Stimulated activated CD8-positive, alpha-beta memory T cell treated with anti-CD3 and anti-CD28 coated beads, Interleukin-2, amount 100 ng/mL, for 1 hour (primary cell): ENCODE measurements around the gene MPRIP.

Experiments used
- DNase-seq, 2 donors: peaks; one replicate each; pipeline ENCODE4 v3.0.0-alpha.2; 2020; ENCODE audit warnings: low read depth in 2 of 2

The MPRIP gene

DNA sequence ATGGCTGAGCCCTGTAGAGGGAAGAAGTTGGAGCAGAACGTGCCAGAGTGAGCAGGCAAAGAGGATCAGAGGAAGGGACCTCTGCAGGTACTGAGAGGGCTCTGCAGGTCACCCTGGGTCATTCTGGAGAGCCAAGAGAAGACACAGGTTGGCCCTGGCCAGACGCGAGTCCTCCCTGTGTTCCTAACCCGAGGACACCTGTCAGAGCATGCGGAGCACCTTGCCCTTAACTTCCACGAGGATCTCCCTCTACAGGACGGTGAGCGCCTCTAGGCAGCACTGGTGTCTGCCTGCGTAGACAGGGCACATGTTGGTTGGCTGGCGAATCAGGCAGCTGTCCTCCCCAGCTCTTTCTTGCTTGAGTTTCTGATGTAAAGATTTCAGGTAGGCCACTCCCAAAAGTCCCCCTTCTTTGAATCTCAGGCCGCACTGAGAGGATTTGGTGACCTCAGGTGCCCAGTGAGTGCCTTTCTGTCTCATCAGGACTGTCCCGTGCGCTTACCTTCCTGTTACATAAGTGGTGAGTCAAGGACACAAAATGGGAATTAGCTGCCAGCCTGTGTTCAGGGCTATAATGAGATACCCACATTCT, 45.3 kb downstream of the MPRIP start:
- DNase-seq = no peak

DNA sequence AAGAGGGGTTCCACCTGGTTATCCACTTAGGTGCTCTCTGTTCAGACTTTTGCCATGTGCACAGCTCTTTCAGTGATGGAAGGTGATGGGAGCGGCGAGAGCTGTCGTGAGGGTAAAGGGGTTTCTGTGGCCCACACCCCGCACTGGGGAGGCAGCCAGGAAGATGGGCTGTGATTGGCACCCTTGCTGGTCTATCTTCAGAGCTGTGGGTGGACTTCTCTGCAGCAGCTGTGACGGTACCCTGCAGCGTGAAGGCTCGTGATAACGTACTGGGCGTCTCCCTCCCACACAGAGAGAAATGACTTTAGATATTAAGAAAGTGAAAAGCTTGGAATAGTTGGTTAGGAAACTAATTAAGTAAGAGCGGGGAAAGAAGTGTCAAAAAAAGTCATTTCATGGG, 45.8 kb downstream of the MPRIP start:
- DNase-seq = no peak

DNA sequence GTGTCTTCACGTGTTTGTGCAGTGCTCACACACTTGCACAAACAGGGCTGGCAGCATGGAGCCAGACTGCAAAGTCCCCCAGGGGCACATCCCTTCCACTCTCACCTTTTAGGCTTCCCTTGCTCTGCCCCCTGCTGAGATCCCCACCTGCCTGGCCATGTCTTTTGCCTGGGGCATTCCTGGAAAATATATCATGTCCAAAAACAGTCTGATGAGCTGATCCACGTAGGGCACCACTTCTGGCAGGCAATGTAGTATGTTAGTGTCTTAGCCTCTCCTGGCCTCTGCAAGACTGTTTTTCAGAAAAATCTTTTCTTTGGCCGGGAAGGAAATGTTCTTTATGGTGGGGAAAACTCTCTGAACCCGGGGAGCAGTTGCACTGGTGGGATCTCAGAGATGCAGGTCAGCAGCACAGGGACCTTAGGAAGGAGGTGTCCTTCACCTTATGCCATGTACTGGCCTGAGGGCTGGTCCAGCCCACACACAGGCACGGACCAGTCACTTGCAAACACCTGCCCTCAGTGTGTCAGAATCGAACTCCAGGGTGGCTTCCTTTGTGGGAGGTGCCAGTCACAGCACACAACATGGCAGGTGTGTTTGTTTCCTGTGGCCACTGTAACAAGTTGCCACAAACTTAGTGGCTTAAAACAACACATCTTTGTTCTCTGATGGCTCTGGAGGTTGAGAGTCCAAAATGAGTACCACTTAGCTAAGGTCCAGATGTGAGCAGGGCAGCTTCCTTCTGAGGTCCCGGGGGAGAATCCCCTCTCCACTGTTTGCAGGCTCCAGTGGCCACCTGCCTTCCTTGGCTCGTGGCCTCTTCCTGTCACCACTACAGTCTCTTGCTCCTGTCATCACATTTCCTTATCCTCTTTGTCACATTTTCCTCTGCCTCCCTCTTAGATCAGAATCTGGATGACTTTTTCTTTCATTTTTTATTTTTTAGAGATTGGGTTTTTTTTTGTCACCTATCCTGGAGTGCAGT, 46.6 kb downstream of the MPRIP start:
- no peak for DNase-seq

DNA sequence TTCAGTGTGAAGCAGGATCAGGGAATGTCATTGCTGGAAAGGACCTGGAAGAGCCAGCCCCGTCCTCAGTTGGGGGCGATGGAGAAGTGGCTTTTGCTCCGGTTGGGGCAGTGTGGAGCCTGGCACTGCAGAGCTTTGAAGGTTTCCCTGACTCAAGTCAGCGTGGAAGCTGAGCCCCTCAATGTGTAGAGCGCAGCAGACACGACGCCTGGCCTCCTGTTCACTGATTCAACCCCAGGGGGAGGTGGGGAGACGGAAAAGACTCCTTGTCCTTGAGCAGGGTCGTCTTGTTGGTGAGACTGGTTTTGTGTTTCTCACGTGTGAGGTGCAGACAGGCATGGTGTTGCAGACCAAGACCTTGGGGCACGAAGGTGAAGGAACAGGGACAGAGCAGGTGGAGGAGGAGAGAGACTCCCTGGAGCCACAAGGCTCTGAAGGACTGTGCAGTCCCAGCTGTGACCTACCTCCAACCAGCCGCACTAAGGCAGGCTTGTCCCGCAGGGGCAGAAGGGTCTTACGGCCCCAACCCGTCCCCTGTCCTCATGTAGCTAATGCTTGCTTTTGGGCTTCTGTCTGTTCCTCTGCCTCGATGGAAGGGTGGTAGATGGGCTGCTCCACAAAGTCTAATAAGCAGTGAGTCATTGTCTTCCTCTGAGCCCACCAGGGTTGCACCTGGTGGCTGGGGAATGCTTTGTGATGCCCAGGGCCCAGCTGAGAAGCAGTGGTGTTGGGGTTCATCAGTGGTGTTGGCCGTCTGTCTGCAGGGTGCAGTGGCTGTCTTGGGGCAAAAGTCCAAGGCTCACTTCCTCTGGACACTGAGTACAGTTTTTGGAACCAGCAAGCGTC, 47.8 kb downstream of the MPRIP start:
- DNase-seq = no peak

DNA sequence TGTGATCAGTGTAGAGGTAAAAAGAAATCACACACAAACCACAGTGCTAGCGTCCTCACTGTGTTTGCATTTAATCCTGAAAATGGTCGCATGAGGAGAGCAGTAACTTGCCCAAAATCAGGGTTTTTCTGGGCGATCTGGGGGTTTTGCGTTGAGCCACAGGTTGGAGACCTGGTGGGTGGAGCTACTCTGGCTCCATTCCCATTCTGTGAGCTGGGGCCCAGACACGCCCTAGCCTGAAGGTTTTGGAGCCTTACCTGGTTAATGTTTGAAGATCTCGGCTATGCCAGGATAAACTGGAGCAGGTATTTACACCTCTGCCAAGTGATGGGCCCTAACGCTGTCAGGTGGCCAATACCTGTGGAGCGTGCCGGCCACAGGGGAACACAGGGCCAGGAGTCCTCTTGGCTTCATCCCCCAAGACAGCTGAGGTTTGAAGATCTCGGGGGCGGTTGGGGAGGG, 48.4 kb downstream of the MPRIP start:
- no peak for DNase-seq

DNA sequence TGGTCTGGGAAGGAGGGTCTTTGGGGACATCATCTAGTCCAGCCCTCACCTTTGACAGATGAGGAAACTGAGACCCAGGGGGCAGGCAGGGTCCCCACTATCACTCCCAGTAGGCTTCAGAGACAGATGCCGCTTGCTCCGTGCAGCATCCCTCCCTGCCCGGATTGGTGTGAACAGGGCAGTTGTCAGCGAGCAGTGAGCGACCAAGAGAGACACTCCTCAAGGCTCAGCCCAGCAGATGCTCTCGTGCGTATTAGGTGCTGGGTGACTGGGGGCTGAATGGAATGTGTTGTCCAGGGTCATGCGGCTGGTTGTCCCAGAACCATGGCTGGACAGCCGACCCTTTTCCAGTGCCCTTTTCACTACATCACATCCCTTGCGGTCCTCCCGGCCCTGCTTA, 49.0 kb downstream of the MPRIP start:
- no peak for DNase-seq

DNA sequence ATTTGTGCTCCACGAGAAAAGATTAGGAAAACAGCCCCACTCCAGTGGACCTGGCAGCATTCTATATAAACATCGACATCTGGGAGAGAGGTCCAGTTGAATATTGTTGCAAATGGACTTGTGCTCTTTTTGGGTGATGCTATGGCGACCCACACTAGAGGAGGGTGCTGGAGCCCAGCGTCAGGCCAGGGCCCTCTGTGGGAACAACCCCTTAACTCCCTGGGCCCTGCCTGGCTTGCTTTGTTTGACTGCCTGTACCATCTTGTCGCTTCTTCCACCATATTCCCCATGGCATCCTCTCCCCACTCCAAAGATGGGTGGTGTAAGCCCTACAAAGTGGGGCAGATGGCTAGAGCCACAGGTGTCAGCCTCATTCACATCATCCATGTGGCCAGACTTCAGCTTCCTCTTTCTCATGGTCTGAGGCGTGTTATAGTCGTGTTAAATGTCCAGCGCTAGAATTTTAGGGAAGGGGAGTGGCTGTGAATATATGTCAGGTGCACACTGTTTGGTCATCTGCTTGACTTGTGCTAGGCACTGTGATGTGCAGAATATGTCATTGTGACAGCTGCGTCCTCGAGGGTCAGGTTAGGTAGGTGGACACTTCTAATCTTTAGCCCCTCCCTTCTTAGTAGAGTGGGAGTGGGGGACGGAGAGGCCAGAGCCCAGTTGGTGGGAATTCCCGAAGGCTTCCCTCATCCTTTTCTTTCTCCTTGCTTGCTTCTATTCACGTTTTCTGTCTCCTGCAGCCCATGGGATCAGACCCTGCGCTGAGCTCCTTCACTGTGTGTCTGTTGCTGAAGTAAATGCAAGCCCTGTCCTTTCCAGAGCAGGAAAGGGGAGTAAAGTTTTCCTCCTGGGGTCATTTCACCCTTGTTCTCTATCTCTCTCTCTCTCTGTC, 49.8 kb downstream of the MPRIP start:
- no peak for DNase-seq

DNA sequence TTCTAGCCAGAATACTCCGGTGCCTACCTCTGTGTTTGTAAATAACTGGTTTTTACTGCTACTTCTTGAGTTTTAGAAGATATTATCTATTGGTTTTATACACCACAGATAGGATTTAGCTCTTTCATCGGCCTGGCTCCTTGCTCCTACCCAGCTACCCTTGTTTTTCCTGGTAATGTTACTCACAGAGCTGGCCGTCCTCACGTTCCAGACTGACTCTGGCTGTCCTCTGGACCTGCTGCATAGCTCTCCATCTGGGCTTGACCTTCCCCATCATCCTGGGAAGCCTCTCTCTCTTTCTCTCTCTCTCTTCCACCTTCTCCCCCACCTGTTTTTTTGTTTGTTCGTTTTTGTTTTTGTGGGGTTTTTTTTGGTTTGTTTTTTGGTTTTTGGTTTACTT, 51.5 kb downstream of the MPRIP start:
- no peak for DNase-seq

DNA sequence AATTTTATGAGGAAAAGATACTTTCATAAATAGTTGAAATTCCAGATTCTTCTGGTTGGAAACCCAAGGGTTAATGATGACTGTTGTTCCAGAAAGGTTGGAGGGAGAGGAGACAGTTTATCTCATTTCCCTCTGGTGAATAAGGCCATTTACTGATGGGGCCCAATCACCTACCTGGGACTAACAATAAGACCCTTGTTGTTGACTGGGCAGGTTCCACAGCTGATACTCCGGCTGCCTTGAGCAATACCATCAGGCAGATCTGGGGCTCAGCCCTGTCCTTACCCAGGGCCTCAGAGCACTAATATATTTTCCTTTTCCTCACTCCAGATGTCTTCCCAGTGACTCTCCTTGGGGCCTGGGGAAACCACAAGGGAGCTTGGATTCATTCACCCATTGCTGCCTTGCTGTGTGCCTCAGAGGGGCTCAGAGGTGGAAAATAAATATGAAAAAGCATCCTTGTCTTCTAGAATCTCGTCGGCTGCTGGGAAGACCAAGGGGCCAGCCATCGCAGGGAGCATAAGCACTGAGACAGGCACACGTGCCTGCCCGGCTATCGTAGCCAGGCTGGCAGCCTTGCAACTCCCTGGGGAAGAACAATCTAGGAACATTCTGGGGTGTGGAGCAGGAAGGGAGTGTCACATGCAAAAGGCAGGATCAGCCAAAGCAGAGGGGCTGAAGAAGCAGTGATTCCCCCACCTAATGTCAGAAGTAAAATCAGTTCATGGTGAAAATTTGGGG, 54.4 kb downstream of the MPRIP start:
- DNase-seq = no peak

DNA sequence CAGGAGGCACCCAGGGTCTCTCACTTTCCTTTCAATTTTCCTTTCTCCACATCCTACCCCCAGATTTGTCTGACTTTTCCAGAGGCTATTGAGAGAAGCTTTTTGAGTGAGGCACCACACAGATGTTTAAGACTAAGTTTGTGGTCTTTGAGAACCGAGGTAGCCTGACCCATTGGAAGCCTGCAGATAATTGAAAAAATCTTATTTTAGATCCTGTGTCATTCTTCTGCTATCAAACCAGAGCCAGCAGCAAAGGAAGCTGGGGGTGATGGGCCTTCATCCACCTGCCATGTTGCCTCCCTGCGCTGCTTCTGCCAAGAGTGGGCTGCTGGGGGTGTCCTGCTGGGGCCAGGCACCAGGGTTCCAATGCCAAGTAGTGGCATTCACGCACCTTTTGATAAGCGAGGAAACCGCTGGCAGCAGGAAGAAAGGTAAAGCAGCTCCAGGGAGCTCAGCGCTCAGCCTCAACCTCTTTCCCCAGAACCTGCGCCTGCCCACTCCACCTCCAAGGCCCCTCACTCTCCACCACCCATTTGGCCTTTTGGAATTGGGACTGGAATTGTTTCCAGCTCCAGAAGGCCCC, 55.6 kb downstream of the MPRIP start:
- no peak for DNase-seq

DNA sequence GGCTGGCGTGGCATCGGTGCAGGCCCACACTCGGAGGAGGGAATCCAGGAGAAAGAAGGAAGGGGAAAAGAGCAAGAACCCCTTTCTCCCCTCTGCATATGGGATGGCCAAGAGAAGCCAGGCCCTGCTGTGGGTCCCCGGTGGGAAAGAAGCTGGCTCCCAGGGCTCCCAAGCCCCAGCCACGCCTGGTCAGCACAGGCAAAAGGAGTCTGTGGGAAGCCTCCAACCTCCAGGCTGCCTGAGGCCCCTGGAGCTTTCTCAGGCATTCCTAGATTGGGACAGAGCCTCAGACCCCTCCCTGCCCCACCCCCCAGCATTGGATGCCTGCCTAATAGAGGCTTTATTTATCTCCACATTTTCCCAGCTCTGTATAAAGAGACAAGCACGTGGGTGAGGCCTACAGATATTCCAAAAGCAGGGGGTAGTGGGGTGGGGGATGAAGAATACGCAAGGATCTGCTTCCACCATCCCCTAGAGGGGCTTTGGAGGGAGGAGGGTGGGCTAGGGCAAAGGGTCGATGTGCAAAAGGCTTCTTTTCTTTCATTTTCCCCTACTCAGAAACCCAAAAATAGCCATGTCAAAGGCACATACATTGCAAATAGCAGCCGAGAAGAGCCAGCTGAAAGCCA, 56.4 kb downstream of the MPRIP start:
- DNase-seq = no peak

DNA sequence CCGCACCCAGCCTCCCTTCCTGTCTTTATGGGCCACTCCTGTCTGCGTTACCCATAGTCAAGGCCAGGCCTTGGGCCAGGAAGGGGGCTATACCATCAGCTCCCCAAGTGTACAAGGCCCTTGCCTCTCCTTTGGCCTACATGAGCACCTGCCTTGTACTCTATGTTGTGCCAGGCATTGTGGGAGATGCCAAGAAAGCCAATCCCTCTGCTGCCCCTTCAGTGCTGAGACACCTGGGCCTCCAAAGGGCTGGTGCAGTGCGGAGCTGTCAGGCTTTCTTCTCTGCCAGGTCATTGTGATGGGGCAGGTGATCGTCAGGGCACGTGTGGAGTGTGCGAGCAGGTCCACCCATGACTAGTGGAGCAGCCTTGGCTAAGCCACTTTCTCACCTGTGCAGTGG, 59.9 kb downstream of the MPRIP start:
- DNase-seq = no peak

DNA sequence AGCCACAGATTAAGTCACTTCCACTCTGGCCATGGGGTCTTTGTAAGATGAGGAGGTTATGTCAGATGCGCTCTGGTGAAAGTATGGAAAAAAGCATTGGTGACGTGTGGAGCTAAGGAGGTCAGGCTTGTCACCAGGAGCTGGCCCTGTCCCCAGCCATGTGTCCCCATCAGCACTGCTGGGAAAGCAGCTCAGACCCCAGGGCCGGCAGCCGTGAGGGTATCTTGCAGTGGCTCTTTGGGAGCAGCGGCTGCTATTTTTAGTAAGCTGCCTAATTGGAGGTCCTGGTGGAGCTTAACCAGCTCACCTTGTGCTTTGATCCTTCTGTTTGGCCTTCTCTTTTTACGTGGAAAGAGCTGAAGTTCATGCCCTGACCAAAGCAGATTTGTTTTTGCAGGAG, 60.9 kb downstream of the MPRIP start:
- DNase-seq = no peak

DNA sequence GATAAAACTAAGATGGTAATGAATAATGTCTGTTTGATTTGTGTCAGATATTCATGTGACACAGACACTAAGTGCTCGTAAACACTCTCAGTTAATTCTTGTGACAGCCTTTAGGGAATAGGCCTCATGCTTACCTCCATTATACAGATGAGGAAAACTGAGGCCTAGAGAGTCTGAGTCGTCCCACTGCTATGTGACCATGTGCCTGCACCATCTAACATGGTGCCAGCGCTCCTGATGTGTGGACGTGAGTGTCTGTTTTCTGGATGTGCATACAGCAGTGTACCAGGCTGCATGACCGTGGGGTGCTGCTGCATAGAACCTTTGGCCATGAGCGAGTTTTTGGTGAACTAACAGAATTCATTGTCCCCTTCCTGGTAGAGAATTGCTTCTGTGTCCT, 61.8 kb downstream of the MPRIP start:
- no peak for DNase-seq

DNA sequence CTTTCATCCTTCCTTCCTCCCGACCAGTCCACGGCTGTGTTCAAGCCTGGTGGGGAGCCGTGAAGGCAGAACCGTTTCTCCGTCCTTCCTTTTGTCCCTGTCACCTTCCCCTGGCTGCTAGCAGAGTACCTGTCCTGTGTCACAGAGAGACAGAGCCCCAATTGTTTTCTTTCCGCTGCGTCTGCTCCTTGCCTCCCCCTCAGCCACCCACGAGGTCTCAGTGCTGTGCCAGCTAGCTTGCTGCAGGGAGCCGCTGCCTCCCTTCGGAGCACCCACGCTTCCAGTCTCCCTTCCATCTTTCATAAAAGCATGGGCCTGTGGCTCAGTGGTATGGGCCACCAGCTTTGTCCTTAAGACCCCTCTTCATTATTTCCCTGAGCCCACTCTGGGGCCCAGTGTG, 62.2 kb downstream of the MPRIP start:
- no peak for DNase-seq

DNA sequence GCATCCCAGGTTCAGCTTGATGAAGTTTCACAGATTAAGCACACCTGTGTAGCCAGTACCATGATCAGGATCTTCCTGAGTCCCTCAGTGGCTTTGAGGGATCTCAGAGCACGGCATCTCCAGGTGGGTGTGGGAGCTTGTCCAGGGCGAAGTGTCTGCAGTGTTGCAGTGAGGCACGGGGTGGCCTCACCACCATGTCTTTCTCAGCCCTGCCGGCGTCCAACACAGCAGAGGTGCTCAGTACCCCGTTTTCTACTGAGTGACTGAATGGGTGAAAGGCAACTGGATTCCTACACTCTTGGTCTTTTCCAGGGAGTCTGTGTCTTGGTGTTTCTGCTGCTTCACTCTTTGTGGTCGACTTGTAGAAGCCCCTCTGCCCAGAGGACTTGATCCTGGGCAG, 63.7 kb downstream of the MPRIP start:
- DNase-seq = no peak

DNA sequence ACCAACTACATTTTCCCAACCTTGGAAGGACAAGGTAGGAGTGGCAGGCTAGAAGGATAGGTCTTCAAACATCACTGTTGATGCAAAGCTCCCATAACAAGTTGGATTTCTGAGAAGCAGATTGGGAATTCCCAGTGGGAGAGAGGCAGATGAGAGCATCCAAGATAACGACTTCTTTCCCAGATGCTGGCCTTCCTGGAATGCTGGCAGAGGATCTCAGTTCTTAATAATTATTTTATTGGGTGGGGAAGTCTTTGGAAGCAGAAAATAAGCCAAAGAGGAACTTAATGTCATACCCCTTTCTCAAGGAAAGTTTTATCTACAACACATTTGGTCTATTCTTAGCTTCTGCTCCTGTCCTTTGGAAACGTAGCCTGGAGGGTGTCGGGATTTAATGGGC, 64.5 kb downstream of the MPRIP start:
- no peak for DNase-seq

DNA sequence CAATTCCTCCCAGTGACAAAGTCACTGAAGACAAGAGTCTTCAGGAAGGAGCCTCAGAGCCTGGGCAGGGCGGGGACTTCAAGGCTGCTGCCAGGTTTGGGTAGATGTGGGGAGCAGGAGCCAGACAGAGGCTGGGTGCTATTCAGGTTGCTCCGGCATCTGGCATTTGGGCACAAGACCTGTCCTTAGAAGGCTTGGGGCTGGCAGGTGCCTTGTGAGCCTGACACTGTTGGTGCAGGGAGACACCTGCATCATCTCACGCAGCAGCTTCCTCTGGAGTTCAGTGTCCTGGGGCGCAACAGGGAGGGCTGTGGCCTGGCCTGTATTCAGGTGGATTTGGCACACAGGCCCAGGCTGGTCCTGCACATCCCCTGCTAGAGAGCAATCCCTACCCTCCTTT, 65.0 kb downstream of the MPRIP start:
- no peak for DNase-seq

DNA sequence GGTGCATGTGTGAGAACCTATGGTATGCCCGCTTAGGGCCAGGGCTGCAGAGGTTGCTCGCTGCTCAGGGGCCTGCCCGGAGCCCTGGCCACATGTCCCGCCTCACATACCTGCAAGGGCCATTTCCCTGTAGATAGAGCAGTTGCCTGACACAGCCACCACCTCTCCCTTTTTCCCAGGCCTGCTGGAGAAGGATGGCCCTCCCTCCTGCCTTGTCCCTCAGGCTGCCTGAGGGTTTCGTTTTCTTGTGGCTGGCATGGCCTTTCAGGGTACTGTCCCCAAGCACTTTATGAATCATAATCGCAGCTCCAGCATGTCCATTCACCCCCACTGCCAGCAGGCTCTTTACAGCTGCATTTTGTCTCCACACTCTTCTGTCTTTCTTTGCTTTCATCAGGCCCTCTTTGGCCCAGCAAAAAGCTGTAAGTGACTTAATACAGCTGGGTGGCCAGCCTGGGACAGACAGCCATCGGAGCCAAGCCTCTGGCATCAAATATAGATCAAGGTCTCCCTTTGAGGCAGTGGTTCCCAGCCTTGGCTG, 65.7 kb downstream of the MPRIP start:
- DNase-seq = no peak
